Subcutaneous adipose tissue (tissue), 4 donors: ENCODE results near the gene TMEM229B. TPM values are rescaled to one million over a fixed set of nuclear protein-coding genes. Genes with fewer than 3 reads are reported as not detected.

Source experiments
- CTCF ChIP-seq: fragments of 450-650 bp; IDR thresholded peaks from one replicate; pipeline ENCODE4 v1.5.1; 2016; ENCODE audit warnings: low read depth, mild to moderate bottlenecking, control low read depth, antibody characterized with exemption, moderate library complexity
- total RNA-seq, 4 donors: library from RNA; depleted of rRNA; stranded (reverse); fragments of >200 nt; gene quantifications; one replicate each; pipeline ENCODE4 v1.1.0, GENCODE V29; 2016

TMEM229B gene
- total RNA-seq, 4 donors from 2014 or later, result 1.4 to 10.2 (median 2.2) TPM; not detected in 1

- TF ChIP-seq CTCF, result no peak
Observed at GRCh38 chr14:67456732-67457131, 31.8 kb downstream of the TMEM229B start.

- TF ChIP-seq CTCF, result no peak
Observed at GRCh38 chr14:67453575-67454300, 34.8 kb downstream of the TMEM229B start.

- no peak for TF ChIP-seq CTCF
Observed at GRCh38 chr14:67449096-67449495, 39.4 kb downstream of the TMEM229B start.

GRCh38 chr14:67447033-67447381, 41.5 kb downstream of the TMEM229B start:
- no peak for TF ChIP-seq CTCF

- TF ChIP-seq CTCF, result no peak
Observed at GRCh38 chr14:67446371-67447032, 42.0 kb downstream of the TMEM229B start.

- no peak for TF ChIP-seq CTCF
Observed at GRCh38 chr14:67444395-67444794, 44.1 kb downstream of the TMEM229B start.

- TF ChIP-seq CTCF, result no peak
Observed at GRCh38 chr14:67442139-67442906, 46.2 kb downstream of the TMEM229B start.
